Tibial nerve (tissue), 4 donors: ENCODE results near the gene LRTM1.
A peak's percentile ranks its signal among the peaks of the same experiment; 100 is the strongest.

Source experiments
- EP300 ChIP-seq, 2 donors: sonication (generic); formaldehyde crosslinking; IDR thresholded peaks; one replicate each; pipeline ENCODE4 v1.6.1; 2017; ENCODE audit warnings: antibody characterized with exemption in 2 of 2, mild to moderate bottlenecking in 1 of 2
- POLR2A ChIP-seq, 2 donors: fragments of 450-650 bp; IDR thresholded peaks; one replicate each; pipeline ENCODE4 v1.6.1; 2017; ENCODE audit warnings: antibody characterized with exemption in 2 of 2, mild to moderate bottlenecking in 2 of 2, moderate library complexity in 2 of 2
- TF ChIP-seq, protein P1 (sequence below), 5 experiments: fragments of 200-600 bp in 3 of 5; fragments of 450-650 bp in 2 of 5; sonication (generic) in 3 of 5; IDR thresholded peaks; one replicate each; pipeline ENCODE4 v1.5.1; 2016 to 2019; ENCODE audit warnings: antibody characterized with exemption in 5 of 5, mild to moderate bottlenecking in 3 of 5, moderate library complexity in 2 of 5

DNA sequence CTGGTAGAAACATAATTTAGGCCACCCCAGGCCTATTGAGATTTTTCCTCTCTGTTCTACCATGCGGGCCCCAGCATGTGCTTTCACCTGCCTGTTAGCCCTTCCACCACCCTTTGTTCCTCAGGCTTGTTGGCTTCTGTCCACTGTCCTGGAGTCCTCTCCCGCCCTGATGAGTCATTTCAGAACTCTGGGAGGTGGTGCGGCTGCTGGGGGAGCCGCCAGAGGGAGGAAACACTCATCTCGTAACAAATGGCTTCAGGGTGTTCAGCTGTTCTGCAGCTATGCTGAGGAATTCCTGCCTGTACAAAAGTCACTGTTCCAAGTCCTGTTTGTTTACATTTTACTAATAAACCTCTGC lies 36.3 kb downstream of the LRTM1 start:
- TF ChIP-seq, protein P1, sequence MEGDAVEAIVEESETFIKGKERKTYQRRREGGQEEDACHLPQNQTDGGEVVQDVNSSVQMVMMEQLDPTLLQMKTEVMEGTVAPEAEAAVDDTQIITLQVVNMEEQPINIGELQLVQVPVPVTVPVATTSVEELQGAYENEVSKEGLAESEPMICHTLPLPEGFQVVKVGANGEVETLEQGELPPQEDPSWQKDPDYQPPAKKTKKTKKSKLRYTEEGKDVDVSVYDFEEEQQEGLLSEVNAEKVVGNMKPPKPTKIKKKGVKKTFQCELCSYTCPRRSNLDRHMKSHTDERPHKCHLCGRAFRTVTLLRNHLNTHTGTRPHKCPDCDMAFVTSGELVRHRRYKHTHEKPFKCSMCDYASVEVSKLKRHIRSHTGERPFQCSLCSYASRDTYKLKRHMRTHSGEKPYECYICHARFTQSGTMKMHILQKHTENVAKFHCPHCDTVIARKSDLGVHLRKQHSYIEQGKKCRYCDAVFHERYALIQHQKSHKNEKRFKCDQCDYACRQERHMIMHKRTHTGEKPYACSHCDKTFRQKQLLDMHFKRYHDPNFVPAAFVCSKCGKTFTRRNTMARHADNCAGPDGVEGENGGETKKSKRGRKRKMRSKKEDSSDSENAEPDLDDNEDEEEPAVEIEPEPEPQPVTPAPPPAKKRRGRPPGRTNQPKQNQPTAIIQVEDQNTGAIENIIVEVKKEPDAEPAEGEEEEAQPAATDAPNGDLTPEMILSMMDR (IDR thresholded peaks at IDR 0.05): peak in 4 of 5 experiments; percentile 27 to 60 (median 48)
- TF ChIP-seq POLR2A (IDR thresholded peaks at IDR 0.05) (no peak), EP300 (IDR thresholded peaks at IDR 0.05) (peak in 1 of 2 donors; percentile 67)
